Natural killer cell treated with Interleukin-12 subunit alpha and Interleukin-12 subunit beta and Interleukin-15 and Interleukin-18, amount 100 ng/mL, for 72 hours (primary cell): ENCODE results near the gene RABL3. TPM values are rescaled to one million over a fixed set of nuclear protein-coding genes. Genes with fewer than 3 reads are reported as not detected.
A peak's percentile ranks its signal among the peaks of the same experiment; 100 is the strongest.
"Not testable (repeated sequence)": the region's sequence is repeated elsewhere in the genome, so short reads cannot be mapped to it uniquely, and the experiment has no call there.

Source experiments
- ATAC-seq, 2 donors: fragments of 150-1000 bp; cut with Tn5 transposase in 1 of 2; sonication (Bioruptor Pico), chemical (Tn5 transposase) in 1 of 2; 2 replicates each; pipeline ENCODE4 v1.10.0; 2021
- DNase-seq: peaks from one replicate; pipeline ENCODE4 v3.0.0; 2022; ENCODE audit warnings: low spot score
- H3K27ac Mint-ChIP-seq, 2 donors: 1 replicate in 1 of 2; 2 replicates in 1 of 2; pipeline ENCODE4 v1.8.0; 2022; ENCODE audit warnings: mixed read lengths in 2 of 2, mild to moderate bottlenecking in 1 of 2, moderate library complexity in 1 of 2
- H3K27me3 Mint-ChIP-seq, 2 donors: 1 replicate in 1 of 2; 2 replicates in 1 of 2; pipeline ENCODE4 v1.8.0; 2022; ENCODE audit warnings: mixed read lengths in 2 of 2
- H3K36me3 Mint-ChIP-seq: one replicate; pipeline ENCODE4 v1.8.0; 2022; ENCODE audit warnings: mixed read lengths
- H3K4me1 Mint-ChIP-seq, 2 donors: 1 replicate in 1 of 2; 2 replicates in 1 of 2; pipeline ENCODE4 v1.8.0; 2022; ENCODE audit warnings: low read depth in 2 of 2, mixed read lengths in 2 of 2, mild to moderate bottlenecking in 1 of 2
- H3K4me3 Mint-ChIP-seq: one replicate; pipeline ENCODE4 v1.8.0; 2022; ENCODE audit warnings: mixed read lengths
- H3K9me3 Mint-ChIP-seq: 2 replicates; pipeline ENCODE4 v1.8.0; 2022; ENCODE audit warnings: mixed read lengths
- total RNA-seq, 2 donors: library from RNA; stranded (reverse); gene quantifications; one replicate each; pipeline ENCODE4 v1.2.3, GENCODE V29; 2022

Gene RABL3, protein sequence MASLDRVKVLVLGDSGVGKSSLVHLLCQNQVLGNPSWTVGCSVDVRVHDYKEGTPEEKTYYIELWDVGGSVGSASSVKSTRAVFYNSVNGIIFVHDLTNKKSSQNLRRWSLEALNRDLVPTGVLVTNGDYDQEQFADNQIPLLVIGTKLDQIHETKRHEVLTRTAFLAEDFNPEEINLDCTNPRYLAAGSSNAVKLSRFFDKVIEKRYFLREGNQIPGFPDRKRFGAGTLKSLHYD
- 10 to 100 TPM; 19.5 to 25.3 TPM for total RNA-seq

- no peaks in the 10 kb centered on the region for H3K9me3 Mint-ChIP-seq
- peaks cover 2% of the 10 kb centered on the region for H3K36me3 Mint-ChIP-seq
- DNase-seq, result peak; percentile 96
- peak within 1 kb of the TSS; percentile 87 for H3K4me3 Mint-ChIP-seq
- peaks cover 29 to 30% of the 10 kb centered on the region in 2 donors for H3K4me1 Mint-ChIP-seq
- H3K27ac Mint-ChIP-seq, result peak within 1 kb of the TSS; percentile 95
- no peaks in the 10 kb centered on the region for H3K27me3 Mint-ChIP-seq
- ATAC-seq, result peak; percentile 100
Measured at GRCh38 chr3:120742198-120742848, at the start of gene RABL3, which contains the start of gene GTF2E1. Gene RABL3, minus strand, starts transcription at chr3:120742516. Its CDS starts 9 bp downstream, at chr3:120742507. Gene GTF2E1, plus strand, starts transcription at chr3:120742744. Its CDS starts 7,809 bp downstream, at chr3:120750553.

DNA sequence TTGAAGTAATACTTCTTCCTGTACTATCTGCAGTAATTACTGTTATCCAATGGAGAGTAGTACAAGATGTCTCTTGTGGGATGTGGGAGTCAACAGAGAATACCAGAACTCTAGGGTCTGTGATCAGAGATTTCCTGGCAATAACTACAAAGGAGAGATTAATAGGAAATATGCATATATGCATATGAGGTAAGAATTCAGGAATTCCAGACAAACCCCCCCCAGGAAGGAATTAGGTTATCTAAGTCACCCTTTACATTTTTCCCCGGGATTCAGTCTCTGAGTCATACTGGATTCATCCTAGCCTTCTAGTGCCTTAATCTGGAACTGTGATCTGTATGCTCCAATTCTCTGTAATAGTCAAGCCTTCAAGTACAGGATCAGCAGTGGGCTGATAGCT is 49.6 kb upstream of the RABL3 start:
- Mint-ChIP-seq H3K27ac (no peak overlapping the region), H3K4me1 (no peaks in the 10 kb centered on the region)
- ATAC-seq, result no peak

GRCh38 chr3:120791010-120791409 is 48.7 kb upstream of the RABL3 start:
- no peak overlapping the region for H3K4me3 Mint-ChIP-seq
- H3K27ac Mint-ChIP-seq, result no peak overlapping the region
- H3K27me3 Mint-ChIP-seq, result no peaks in the 10 kb centered on the region
- no peak for DNase-seq
- no peaks in the 10 kb centered on the region for H3K9me3 Mint-ChIP-seq
- H3K36me3 Mint-ChIP-seq, result no peaks in the 10 kb centered on the region
- ATAC-seq, result no peak
- no peaks in the 10 kb centered on the region for H3K4me1 Mint-ChIP-seq

More for the DNA sequence above, 49.6 kb upstream of the RABL3 start:
- DNase-seq, result no peak
- Mint-ChIP-seq H3K4me3 (no peak overlapping the region), H3K36me3 (no peaks in the 10 kb centered on the region), H3K27me3 (no peaks in the 10 kb centered on the region), H3K9me3 (no peaks in the 10 kb centered on the region)

DNA sequence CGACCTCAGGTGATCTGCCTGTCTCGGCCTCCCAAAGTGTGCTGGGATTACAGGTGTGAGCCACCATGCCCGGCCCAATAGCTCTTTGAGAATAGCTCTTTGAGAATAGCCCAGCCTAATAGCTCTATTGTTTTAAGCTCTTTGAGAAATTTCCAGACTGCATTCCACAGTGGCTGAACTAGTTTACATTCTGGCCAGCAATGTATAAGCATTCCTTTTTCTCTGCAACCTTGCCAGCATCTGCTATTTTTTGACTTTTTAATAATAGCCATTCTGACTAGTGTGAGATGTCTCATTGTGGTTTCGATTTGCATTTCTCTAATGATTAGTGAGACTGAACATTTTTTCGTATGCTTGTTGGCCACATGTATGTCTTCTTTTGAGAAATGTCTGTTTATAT is 43.5 kb upstream of the RABL3 start:
- not testable (repeated sequence) for H3K27ac Mint-ChIP-seq, H3K4me1 Mint-ChIP-seq, H3K9me3 Mint-ChIP-seq, DNase-seq, H3K4me3 Mint-ChIP-seq, ATAC-seq, H3K27me3 Mint-ChIP-seq, H3K36me3 Mint-ChIP-seq

DNA sequence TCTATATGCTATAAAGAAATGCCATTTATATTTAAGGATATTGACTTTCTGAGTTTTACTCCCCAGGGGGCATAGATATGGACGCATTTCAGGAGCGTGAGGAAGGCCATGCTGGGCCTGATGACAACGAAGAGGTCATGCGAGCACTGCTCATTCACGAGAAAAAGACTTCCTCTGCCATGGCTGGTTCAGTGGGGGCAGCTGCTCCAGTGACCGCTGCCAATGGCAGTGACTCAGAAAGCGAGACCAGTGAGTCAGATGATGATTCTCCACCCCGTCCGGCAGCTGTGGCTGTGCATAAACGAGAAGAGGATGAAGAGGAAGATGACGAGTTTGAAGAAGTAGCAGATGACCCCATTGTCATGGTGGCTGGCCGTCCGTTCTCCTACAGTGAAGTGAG is 38.7 kb upstream of the RABL3 start:
- Mint-ChIP-seq H3K36me3 (peaks cover 13% of the 10 kb centered on the region), H3K4me3 (no peak overlapping the region), H3K4me1 (peaks cover 0 to 10% of the 10 kb centered on the region in 2 donors), H3K27ac (no peak overlapping the region), H3K9me3 (no peaks in the 10 kb centered on the region), H3K27me3 (no peaks in the 10 kb centered on the region)
- DNase-seq (no peak), ATAC-seq (peak in 1 of 2 donors; percentile 58)

GRCh38 chr3:120778776-120779175 is 36.5 kb upstream of the RABL3 start:
- DNase-seq (no peak), ATAC-seq (no peak)
- Mint-ChIP-seq H3K27me3 (no peaks in the 10 kb centered on the region), H3K4me1 (peaks cover 0 to 10% of the 10 kb centered on the region in 2 donors), H3K4me3 (no peak overlapping the region), H3K36me3 (peaks cover 13% of the 10 kb centered on the region), H3K27ac (no peak overlapping the region), H3K9me3 (no peaks in the 10 kb centered on the region)

DNA sequence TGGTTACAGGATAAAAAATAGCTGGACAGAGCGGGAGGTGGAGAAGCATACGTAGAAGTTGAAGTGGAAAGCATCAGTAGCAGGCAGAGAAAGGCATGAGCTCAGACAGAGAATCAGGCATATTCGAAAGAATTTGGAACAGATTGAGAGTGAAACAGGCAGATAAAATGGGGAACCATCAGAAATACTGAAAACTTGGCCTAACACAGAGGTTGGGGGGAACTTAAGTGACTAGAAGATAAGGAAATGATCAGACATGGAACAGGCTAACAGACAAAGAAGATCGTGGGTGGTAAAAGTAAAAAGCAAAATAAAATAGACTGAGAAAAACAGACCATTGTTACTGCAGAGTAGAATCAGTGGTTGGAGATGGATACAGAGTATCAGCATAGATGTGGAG is 33.1 kb upstream of the RABL3 start:
- Mint-ChIP-seq H3K4me1 (peaks cover 3 to 9% of the 10 kb centered on the region in 2 donors), H3K27ac (no peak overlapping the region), H3K36me3 (peaks cover 5% of the 10 kb centered on the region), H3K9me3 (no peaks in the 10 kb centered on the region), H3K4me3 (no peak overlapping the region), H3K27me3 (no peaks in the 10 kb centered on the region)
- DNase-seq (no peak), ATAC-seq (no peak)

DNA sequence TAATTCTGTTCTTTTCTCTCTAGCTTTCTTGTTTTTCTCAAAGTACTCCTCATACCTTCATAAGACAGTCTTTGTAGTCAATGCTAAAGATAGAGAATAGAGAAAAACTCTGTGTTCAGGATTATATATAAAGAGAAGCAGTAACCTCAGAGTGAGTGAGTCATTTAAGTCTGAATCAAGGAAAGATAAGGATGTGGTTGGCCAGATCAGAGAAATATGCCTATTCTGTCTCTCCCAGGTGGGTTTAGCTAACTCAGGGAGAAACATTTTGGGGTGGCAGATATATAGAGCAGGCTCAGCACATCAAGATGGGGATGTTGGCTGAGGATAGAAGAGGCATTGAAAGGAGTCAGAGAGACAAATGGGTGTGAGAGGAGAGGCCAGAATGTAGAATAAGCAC is 31.6 kb upstream of the RABL3 start:
- H3K4me3 Mint-ChIP-seq, result no peak overlapping the region
- no peak for DNase-seq
- peaks cover 12 to 16% of the 10 kb centered on the region in 2 donors for H3K4me1 Mint-ChIP-seq
- H3K36me3 Mint-ChIP-seq, result no peaks in the 10 kb centered on the region
- no peaks in the 10 kb centered on the region for H3K27me3 Mint-ChIP-seq
- no peaks in the 10 kb centered on the region for H3K9me3 Mint-ChIP-seq
- H3K27ac Mint-ChIP-seq, result no peak overlapping the region
- peak in 1 of 2 donors; percentile 38 for ATAC-seq

GRCh38 chr3:120772081-120772480 is 29.8 kb upstream of the RABL3 start:
- Mint-ChIP-seq H3K4me3 (no peak overlapping the region), H3K36me3 (no peaks in the 10 kb centered on the region), H3K27ac (no peak overlapping the region), H3K9me3 (no peaks in the 10 kb centered on the region), H3K27me3 (no peaks in the 10 kb centered on the region), H3K4me1 (peaks cover 15 to 16% of the 10 kb centered on the region in 2 donors)
- DNase-seq, result no peak
- ATAC-seq, result no peak

- Mint-ChIP-seq H3K36me3 (no peaks in the 10 kb centered on the region), H3K27ac (no peak overlapping the region), H3K4me1 (peaks cover 21 to 27% of the 10 kb centered on the region in 2 donors), H3K4me3 (no peak overlapping the region), H3K9me3 (no peaks in the 10 kb centered on the region), H3K27me3 (no peaks in the 10 kb centered on the region)
- ATAC-seq, result no peak
- no peak for DNase-seq
Measured at GRCh38 chr3:120770891-120771290, 28.6 kb upstream of the RABL3 start.

DNA sequence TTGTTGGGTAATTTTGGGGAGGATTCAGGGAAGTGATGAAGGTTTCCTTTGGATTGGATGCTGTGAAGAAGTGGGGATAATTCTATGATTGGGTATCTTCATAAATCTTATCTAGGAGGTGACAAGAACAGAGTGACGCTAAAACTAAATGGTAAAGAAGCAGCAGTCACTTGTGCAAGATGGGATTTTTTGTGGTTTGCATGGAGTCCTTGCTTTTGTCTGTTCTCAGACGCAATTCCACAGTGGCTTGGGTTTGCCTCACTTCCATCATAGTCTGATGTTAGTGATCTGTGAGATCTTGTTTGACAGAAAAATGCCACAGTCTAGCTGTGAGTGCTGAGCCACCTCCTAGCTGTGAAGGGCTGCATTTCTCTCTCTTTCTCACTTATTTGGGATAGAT is 27.1 kb upstream of the RABL3 start:
- Mint-ChIP-seq H3K4me1 (peaks cover 23 to 34% of the 10 kb centered on the region in 2 donors), H3K36me3 (no peaks in the 10 kb centered on the region), H3K9me3 (no peaks in the 10 kb centered on the region), H3K27me3 (no peaks in the 10 kb centered on the region), H3K4me3 (no peak overlapping the region), H3K27ac (peak overlapping the region in 1 of 2 donors; percentile 28)
- no peak for ATAC-seq
- DNase-seq, result no peak

- Mint-ChIP-seq H3K36me3 (no peaks in the 10 kb centered on the region), H3K27ac (no peak overlapping the region), H3K4me1 (peaks cover 31 to 43% of the 10 kb centered on the region in 2 donors), H3K9me3 (no peaks in the 10 kb centered on the region), H3K27me3 (no peaks in the 10 kb centered on the region), H3K4me3 (no peak overlapping the region)
- no peak for ATAC-seq
- no peak for DNase-seq
Measured at GRCh38 chr3:120767106-120767505, 24.8 kb upstream of the RABL3 start.

GRCh38 chr3:120766576-120766975 is 24.3 kb upstream of the RABL3 start:
- ATAC-seq (no peak), DNase-seq (no peak)
- H3K36me3 Mint-ChIP-seq, result no peaks in the 10 kb centered on the region
- H3K4me1 Mint-ChIP-seq, result peaks cover 33 to 46% of the 10 kb centered on the region in 2 donors
- no peak overlapping the region for H3K27ac Mint-ChIP-seq
- H3K4me3 Mint-ChIP-seq, result no peak overlapping the region
- H3K9me3 Mint-ChIP-seq, result no peaks in the 10 kb centered on the region
- no peaks in the 10 kb centered on the region for H3K27me3 Mint-ChIP-seq

DNA sequence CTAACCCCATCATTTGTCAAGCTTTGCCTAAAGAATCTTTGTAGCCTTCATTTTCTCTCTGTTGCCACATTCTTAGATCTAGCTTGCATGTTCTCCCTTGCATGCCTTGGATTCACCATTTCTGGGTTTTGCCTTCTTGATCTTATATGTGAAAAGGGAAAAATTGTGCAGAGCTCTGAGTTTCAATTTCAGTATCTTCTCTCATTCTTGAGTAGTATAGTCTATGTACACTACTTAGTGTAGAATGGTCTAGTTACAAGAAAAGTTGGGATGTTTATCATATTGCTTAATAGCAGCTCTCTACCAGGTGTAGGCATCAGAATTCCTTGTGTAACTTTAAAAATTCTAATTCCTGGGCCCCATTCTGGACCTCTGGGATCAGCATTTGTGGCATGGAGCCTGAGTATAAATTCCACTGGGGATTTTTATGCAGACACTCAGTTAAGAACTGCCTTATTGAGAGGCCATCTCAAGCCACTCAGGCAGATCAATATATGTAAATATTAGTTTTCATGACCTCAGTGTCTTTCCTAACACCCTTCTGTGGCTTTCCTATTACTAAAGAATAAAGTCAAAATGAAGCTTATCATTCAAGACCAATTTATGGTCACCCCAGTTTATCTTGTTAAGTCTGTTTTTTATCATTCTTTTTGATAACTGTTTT is 23.6 kb upstream of the RABL3 start:
- H3K27me3 Mint-ChIP-seq, result no peaks in the 10 kb centered on the region
- H3K4me1 Mint-ChIP-seq, result peaks cover 36 to 53% of the 10 kb centered on the region in 2 donors
- no peaks in the 10 kb centered on the region for H3K36me3 Mint-ChIP-seq
- DNase-seq, result no peak
- no peak for ATAC-seq
- no peak overlapping the region for H3K4me3 Mint-ChIP-seq
- no peak overlapping the region for H3K27ac Mint-ChIP-seq
- H3K9me3 Mint-ChIP-seq, result no peaks in the 10 kb centered on the region
